Activated CD8-positive, alpha-beta T cell treated with anti-CD3 and anti-CD28 coated beads for 36 hours (primary cell): ENCODE results near the gene NFE2L1. TPM values are rescaled to one million over a fixed set of nuclear protein-coding genes. Genes with fewer than 3 reads are reported as not detected.
"Not testable (repeated sequence)": the region's sequence is repeated elsewhere in the genome, so short reads cannot be mapped to it uniquely, and the experiment has no call there.

Source experiments
- ATAC-seq: fragments of 200-7000 bp; cut with Tn5 transposase; one replicate; pipeline ENCODE4 v1.10.0; 2021; ENCODE audit warnings: mild to moderate bottlenecking, moderate library complexity
- CTCF ChIA-PET: fragments of 350-600 bp; sonication (Branson Sonifier 250); formaldehyde crosslinking; loops from one replicate; lab custom pipeline; 2021; ENCODE audit warnings: antibody characterized with exemption; lab: Charles Lee
- POLR2A ChIA-PET: fragments of 350-600 bp; sonication (Branson Sonifier 250); formaldehyde crosslinking; loops from one replicate; lab custom pipeline; 2021; ENCODE audit warnings: antibody characterized with exemption; lab: Charles Lee
- DNase-seq: peaks from one replicate; pipeline ENCODE4 v3.0.0-alpha.2; 2020
- H3K27ac Mint-ChIP-seq: one replicate; pipeline ENCODE4 v1.8.0; 2021; ENCODE audit warnings: mild to moderate bottlenecking, mixed read lengths
- H3K27me3 Mint-ChIP-seq: one replicate; pipeline ENCODE4 v1.8.0; 2021; ENCODE audit warnings: mixed read lengths
- H3K36me3 Mint-ChIP-seq: one replicate; pipeline ENCODE4 v1.8.0; 2021; ENCODE audit warnings: low read depth, mixed read lengths
- H3K4me1 Mint-ChIP-seq: one replicate; pipeline ENCODE4 v1.8.0; 2021; ENCODE audit warnings: low read depth, mixed read lengths
- H3K4me3 Mint-ChIP-seq: one replicate; pipeline ENCODE4 v1.8.0; 2021; ENCODE audit warnings: mild to moderate bottlenecking, moderate library complexity, mixed read lengths
- H3K9me3 Mint-ChIP-seq: one replicate; pipeline ENCODE4 v1.8.0; 2021; ENCODE audit warnings: mixed read lengths
- CTCF ChIP-seq: fragments of 200-600 bp; IDR thresholded peaks from one replicate; pipeline ENCODE4 v1.8.0; 2022; ENCODE audit warnings: antibody characterized with exemption, mild to moderate bottlenecking
- intact Hi-C: fragments of 100-400 bp; cut with micrococcal nuclease; formaldehyde crosslinking; loops from one replicate; pipeline ENCODE4 v1.10.0; 2022
- total RNA-seq, 2 experiments: library from RNA; stranded (reverse); gene quantifications; one replicate each; pipeline ENCODE4 v1.2.3, GENCODE V29; 2021

Gene NFE2L1
- total RNA-seq, 2 experiments from 2014 or later = 88.3 to 90.3 TPM

GRCh38 chr17:48067245-48067644 lies 19.1 kb downstream of the NFE2L1 start:
- no peaks in the 10 kb centered on the region for H3K4me1 Mint-ChIP-seq
- POLR2A ChIA-PET = interaction anchor here (1.8 to 5.2 kb wide), 3 partner anchors 9 to 19 kb away, joined by 9 to 20 read pairs (median 15); partner anchors contain the start of gene NFE2L1
- H3K27me3 Mint-ChIP-seq = no peaks in the 10 kb centered on the region
- DNase-seq (no peak), ATAC-seq (no peak)
- H3K4me3 Mint-ChIP-seq = no peak overlapping the region
- TF ChIP-seq CTCF = no peak
- CTCF ChIA-PET = interaction anchor here (1.4 to 20.3 kb wide), 5 partner anchors 9 to 41 kb away, joined by 4 to 283 read pairs (median 9); partner anchors contain the start of genes CBX1 and SNX11
- peaks cover 29% of the 10 kb centered on the region for H3K36me3 Mint-ChIP-seq
- no peak overlapping the region for H3K27ac Mint-ChIP-seq
- no peaks in the 10 kb centered on the region for H3K9me3 Mint-ChIP-seq
- intact Hi-C loops = no loop called here

GRCh38 chr17:48067808-48068207 lies 19.6 kb downstream of the NFE2L1 start:
- DNase-seq, H3K27me3 Mint-ChIP-seq, intact Hi-C loops, ATAC-seq, H3K4me3 Mint-ChIP-seq, H3K4me1 Mint-ChIP-seq, H3K27ac Mint-ChIP-seq, H3K9me3 Mint-ChIP-seq: not testable (repeated sequence)
- H3K36me3 Mint-ChIP-seq = peaks cover 26% of the 10 kb centered on the region
- ChIA-PET CTCF (interaction anchor here (0.8 to 20.3 kb wide), 14 partner anchors 9 to 63 kb away, joined by 3 to 283 read pairs (median 4); partner anchors contain the start of genes CBX1 and SNX11), POLR2A (interaction anchor here (0.7 to 5.2 kb wide), 6 partner anchors 10 to 41 kb away, joined by 3 to 20 read pairs (median 6); partner anchors contain the start of gene NFE2L1)

GRCh38 chr17:48068491-48068961 lies 20.4 kb downstream of the NFE2L1 start:
- H3K4me3 Mint-ChIP-seq = no peak overlapping the region
- peak; percentile 61 for ATAC-seq
- no peaks in the 10 kb centered on the region for H3K9me3 Mint-ChIP-seq
- peaks cover 28% of the 10 kb centered on the region for H3K36me3 Mint-ChIP-seq
- intact Hi-C loops = no loop called here
- H3K27ac Mint-ChIP-seq = no peak overlapping the region
- peak; percentile 38 for DNase-seq
- ChIA-PET CTCF (interaction anchor here (0.8 to 20.3 kb wide), 16 partner anchors 8 to 240 kb away, joined by 3 to 283 read pairs (median 4); partner anchors contain the start of gene SNX11), POLR2A (interaction anchor here (0.7 to 5.2 kb wide), 7 partner anchors 8 to 41 kb away, joined by 3 to 20 read pairs (median 5); partner anchors contain the start of gene NFE2L1)
- TF ChIP-seq CTCF = peak; percentile 49
- no peaks in the 10 kb centered on the region for H3K4me1 Mint-ChIP-seq
- no peaks in the 10 kb centered on the region for H3K27me3 Mint-ChIP-seq

DNA sequence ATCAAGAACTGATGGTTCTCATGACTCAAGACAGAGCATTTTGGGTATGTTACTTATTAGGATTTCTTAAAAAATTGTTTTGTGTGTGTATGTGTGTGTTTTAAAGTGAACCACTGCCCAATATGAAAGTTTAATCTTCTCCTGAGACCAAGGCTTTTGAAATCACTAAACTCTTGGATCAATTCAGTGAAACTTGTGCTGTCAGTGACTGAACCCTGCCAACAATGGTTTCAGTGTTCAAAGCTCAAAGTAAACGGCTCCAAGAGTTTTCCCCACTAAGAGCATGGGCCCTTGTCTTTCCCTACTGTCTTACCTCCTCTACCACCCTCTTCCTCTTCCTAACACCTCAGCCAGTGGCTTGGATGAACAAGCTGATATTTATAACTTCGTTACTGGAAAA lies 22.0 kb downstream of the NFE2L1 start:
- Mint-ChIP-seq H3K27me3 (no peaks in the 10 kb centered on the region), H3K9me3 (no peaks in the 10 kb centered on the region), H3K4me1 (no peaks in the 10 kb centered on the region), H3K27ac (no peak overlapping the region), H3K36me3 (peaks cover 26% of the 10 kb centered on the region), H3K4me3 (no peak overlapping the region)
- no peak for ATAC-seq
- CTCF ChIA-PET = interaction anchor here (0.9 to 20.3 kb wide), 3 partner anchors 6 to 100 kb away, joined by 3 to 283 read pairs (median 186); no protein-coding TSS in a partner anchor
- DNase-seq = no peak
- POLR2A ChIA-PET = interaction anchor here (5.2 kb wide), 1 partner anchor 22 kb away, joined by 20 read pairs; the partner anchor contains the start of gene NFE2L1
- intact Hi-C loops = no loop called here
- TF ChIP-seq CTCF = no peak

GRCh38 chr17:48071654-48072053 lies 23.5 kb downstream of the NFE2L1 start:
- DNase-seq (no peak), ATAC-seq (no peak)
- Mint-ChIP-seq H3K9me3 (no peaks in the 10 kb centered on the region), H3K4me3 (no peak overlapping the region), H3K27ac (no peak overlapping the region), H3K36me3 (peaks cover 22% of the 10 kb centered on the region), H3K27me3 (no peaks in the 10 kb centered on the region), H3K4me1 (no peaks in the 10 kb centered on the region)
- intact Hi-C loops = no loop called here
- TF ChIP-seq CTCF = no peak
- ChIA-PET CTCF (interaction anchor here (1.1 to 20.3 kb wide), 4 partner anchors 9 to 43 kb away, joined by 6 to 283 read pairs (median 97); no protein-coding TSS in a partner anchor), POLR2A (interaction anchor here (0.7 kb wide), 1 partner anchor 43 kb away, joined by 3 read pairs; no protein-coding TSS in a partner anchor)

- CTCF ChIA-PET = interaction anchor here (0.7 to 20.3 kb wide), 5 partner anchors 10 to 45 kb away, joined by 3 to 283 read pairs (median 8); no protein-coding TSS in a partner anchor
Measured at GRCh38 chr17:48072811-48073210, 24.7 kb downstream of the NFE2L1 start.

GRCh38 chr17:48073566-48074094 lies 25.5 kb downstream of the NFE2L1 start:
- peaks cover 20% of the 10 kb centered on the region for H3K36me3 Mint-ChIP-seq
- intact Hi-C loops = loop anchor here (1.0 kb wide), 1 partner anchor 47 kb away; no protein-coding TSS in a partner anchor
- POLR2A ChIA-PET = interaction anchor here (0.6 to 1.7 kb wide), 3 partner anchors 25 to 83 kb away, joined by 3 to 10 read pairs (median 4); no protein-coding TSS in a partner anchor
- H3K4me1 Mint-ChIP-seq, H3K27me3 Mint-ChIP-seq, H3K4me3 Mint-ChIP-seq, ATAC-seq, H3K27ac Mint-ChIP-seq, H3K9me3 Mint-ChIP-seq, DNase-seq: not testable (repeated sequence)
- CTCF ChIA-PET = interaction anchor here (0.7 to 20.3 kb wide), 12 partner anchors 9 to 61 kb away, joined by 3 to 283 read pairs (median 6); no protein-coding TSS in a partner anchor

More at GRCh38 chr17:48072811-48073210, 24.7 kb downstream of the NFE2L1 start:
- DNase-seq, H3K27me3 Mint-ChIP-seq, H3K27ac Mint-ChIP-seq, intact Hi-C loops, H3K9me3 Mint-ChIP-seq, ATAC-seq, H3K4me1 Mint-ChIP-seq, H3K4me3 Mint-ChIP-seq: not testable (repeated sequence)
- H3K36me3 Mint-ChIP-seq = peaks cover 20% of the 10 kb centered on the region
- POLR2A ChIA-PET = interaction anchor here (1.0 to 1.6 kb wide), 2 partner anchors 28 to 47 kb away, joined by 3 to 10 read pairs; partner anchors contain the start of gene CBX1
